GM12878 (cell line): Measurements from ENCODE around the gene RBKS. TPM values are rescaled to one million over a fixed set of nuclear protein-coding genes. Genes with fewer than 3 reads are reported as not detected.

Source experiments
- ATAC-seq: fragments of 200-7000 bp; cut with Tn5 transposase; 3 replicates; pipeline ENCODE4 v1.9.1; 2020; ENCODE audit warnings: mild to moderate bottlenecking, moderate library complexity
- BruUV-seq: library from RNA; stranded (reverse); fragments of 400-500 nt; replicated peaks from 2 replicates; lab custom pipeline; 2021; lab: Mats Ljungman, UMichigan
- CTCF ChIA-PET: fragments of 300-600 bp; sonication (Branson Sonifier 250); formaldehyde crosslinking; extraction: SDS; loops from one replicate; lab custom pipeline; 2021; ENCODE audit warnings: inconsistent platforms; lab: Yijun Ruan, JAX
- POLR2A ChIA-PET: fragments of 350-600 bp; formaldehyde crosslinking; extraction: SDS; loops from one replicate; lab custom pipeline; 2021; ENCODE audit warnings: inconsistent platforms; lab: Charles Lee
- RAD21 ChIA-PET: fragments of 300-600 bp; sonication (Branson Sonifier 250); formaldehyde crosslinking; loops from one replicate; lab custom pipeline; 2023; ENCODE audit warnings: antibody characterized with exemption; ENCODE audit not compliant: unreplicated experiment; lab: Charles Lee
- SMC1A ChIA-PET: fragments of 300-600 bp; sonication (Branson Sonifier 250); formaldehyde crosslinking; loops from one replicate; lab custom pipeline; 2023; ENCODE audit not compliant: unreplicated experiment, uncharacterized antibody; lab: Charles Lee
- DNase-seq: peaks from one replicate; pipeline ENCODE4 v3.0.0-alpha.2; 2011; ENCODE audit warnings: low read depth, low spot score
- FAIRE-seq: peaks from 3 replicates; lab custom pipeline; 2011; peaks lifted over from hg19 to GRCh38; lab: Jason Lieb, UNC
- H2AFZ ChIP-seq: 2 replicates; pipeline ENCODE4 v1.6.0; 2011; ENCODE audit warnings: low read depth, low read length, control low read depth; ENCODE audit not compliant: control insufficient read depth
- H3K27ac ChIP-seq: 2 replicates; pipeline ENCODE4 v1.5.1; 2011; ENCODE audit warnings: control low read depth; ENCODE audit not compliant: control insufficient read depth, insufficient read depth
- H3K27me3 ChIP-seq, 2 experiments: replicated peaks in 1 of 2; 2 replicates each; pipeline versions ENCODE4 v1.6.0 to v1.6.1; 2011; ENCODE audit warnings: low read length in 1 of 2; ENCODE audit not compliant: control insufficient read depth in 2 of 2, insufficient read depth in 2 of 2
- H3K36me3 ChIP-seq, 2 experiments: 2 replicates each; pipeline ENCODE4 v1.5.1; 2011; ENCODE audit warnings: low read length in 1 of 2; ENCODE audit not compliant: control insufficient read depth in 2 of 2, insufficient read depth in 2 of 2
- H3K4me1 ChIP-seq: 2 replicates; pipeline ENCODE4 v1.6.1; 2011; ENCODE audit warnings: mild to moderate bottlenecking, low read length, moderate library complexity, mixed read lengths; ENCODE audit not compliant: control insufficient read depth, insufficient read depth
- H3K4me2 ChIP-seq: 2 replicates; pipeline ENCODE4 v1.6.0; 2011; ENCODE audit warnings: control low read depth; ENCODE audit not compliant: control insufficient read depth, insufficient read depth
- H3K4me3 ChIP-seq: fragments of 200-600 bp; sonication (generic); 2 replicates; pipeline ENCODE4 v1.5.1; 2016
- H3K79me2 ChIP-seq: 2 replicates; pipeline ENCODE4 v1.6.0; 2011; ENCODE audit warnings: low read length; ENCODE audit not compliant: control insufficient read depth, insufficient read depth
- H3K9ac ChIP-seq: 2 replicates; pipeline ENCODE4 v1.8.0; 2011; ENCODE audit warnings: low read length, control low read depth, mixed read lengths; ENCODE audit not compliant: control insufficient read depth, insufficient read depth
- H3K9me3 ChIP-seq: replicated peaks from 3 replicates; pipeline ENCODE4 v1.5.1; 2011; ENCODE audit warnings: mild to moderate bottlenecking, low read length; ENCODE audit not compliant: control insufficient read depth, insufficient read depth
- H4K20me1 ChIP-seq: 2 replicates; pipeline ENCODE4 v1.6.0; 2011; ENCODE audit not compliant: control insufficient read depth, insufficient read depth
- ATF3 ChIP-seq: IDR thresholded peaks from 2 replicates; pipeline ENCODE4 v1.6.1; 2011; ENCODE audit warnings: low read depth, mild to moderate bottlenecking, low read length, moderate library complexity, borderline replicate concordance; ENCODE audit errors: extremely low read depth
- CREB1 ChIP-seq: IDR thresholded peaks from 2 replicates; pipeline ENCODE4 v1.6.1; 2012; ENCODE audit warnings: low read depth, mild to moderate bottlenecking, inconsistent platforms
- CUX1 ChIP-seq: IDR thresholded peaks from 2 replicates; pipeline ENCODE4 v1.6.1; 2012; ENCODE audit warnings: improper control_type of control experiment, low read depth, low read length; ENCODE audit not compliant: insufficient replicate concordance
- FOS ChIP-seq: IDR thresholded peaks from 3 replicates; pipeline ENCODE4 v1.6.1; 2011; ENCODE audit warnings: borderline replicate concordance; ENCODE audit not compliant: insufficient read length; ENCODE audit errors: extremely low read depth
- LARP7 ChIP-seq: fragments of 450-650 bp; IDR thresholded peaks from 2 replicates; pipeline ENCODE4 v1.6.1; 2017; ENCODE audit warnings: mild to moderate bottlenecking
- POLR2A ChIP-seq: IDR thresholded peaks from 2 replicates; pipeline ENCODE4 v1.6.1; 2011; ENCODE audit warnings: low read depth, mild to moderate bottlenecking, low read length
- POLR2AphosphoS2 ChIP-seq: IDR thresholded peaks from 2 replicates; pipeline ENCODE4 v1.6.1; 2011; ENCODE audit warnings: low read depth, mild to moderate bottlenecking, low read length, improper control_type of control experiment, moderate library complexity
- RCOR1 ChIP-seq: conservative IDR thresholded peaks from 2 replicates; pipeline ENCODE4 v1.6.1; 2012; ENCODE audit warnings: low read depth, low read length, improper control_type of control experiment
- ZZZ3 ChIP-seq: IDR thresholded peaks from 2 replicates; pipeline ENCODE4 v1.6.1; 2011; ENCODE audit warnings: low read depth; ENCODE audit not compliant: control insufficient read depth, insufficient read length
- WGBS: methylation state at CpG from one replicate; pipeline ENCODE4 v1.1.6; 2016; ENCODE audit warnings: low lambda C conversion rate; ENCODE audit not compliant: insufficient replicate concordance, insufficient coverage; ENCODE audit errors: missing lambda C conversion rate; 5-methylcytosine and 5-hydroxymethylcytosine counted together
- in situ Hi-C: fragments of 300-500 bp; cut with MboI; formaldehyde crosslinking; loops from 9 replicates; pipeline ENCODE4 v1.14.3; 2018; ENCODE audit warnings: mixed read lengths
- intact Hi-C: fragments of 100-400 bp; cut with micrococcal nuclease; formaldehyde crosslinking; loops from one replicate; pipeline ENCODE4 v1.14.2; 2022; ENCODE audit not compliant: unreplicated experiment
- polyA plus RNA-seq, 11 experiments: library from polyadenylated mRNA; depleted of rRNA in 4 of 11; unstranded in 6 of 11; stranded (reverse) in 5 of 11; fragments of >200 nt; fragmentation: Nextera tagmentation in 4 of 11; fragmentation: Illumina TruSeq in 1 of 11; extraction: Ambion mirVana in 4 of 11; extraction: Trizol in 1 of 11; gene quantifications; 1 replicate in 1 of 11; 2 replicates in 10 of 11; pipeline versions ENCODE4 v1.2.1 to v1.2.3, GENCODE V29; 2011 to 2016; ENCODE audit warnings: inconsistent platforms in 2 of 11, missing spikeins in 2 of 11, low read depth in 1 of 11
- total RNA-seq, 4 experiments: library from RNA; depleted of rRNA in 3 of 4; stranded (reverse); fragments of >200 nt in 3 of 4; fragmentation: Illumina TruSeq in 1 of 4; extraction: Trizol in 1 of 4; gene quantifications; 2 replicates each; pipeline versions ENCODE4 v1.2.1 to v1.2.3, GENCODE V29; 2013 to 2021

The RBKS gene
- total and polyA plus RNA-seq, 10 of the 15 experiments (the other 5 are each of a cell fraction or from before 2014, with no cell fraction given), result 0.39 to 1.8 (median 1.0) TPM

GRCh38 chr2:27902098-27902497 is 11.9 kb upstream of the RBKS start:
- intact Hi-C loops, result no loop called here
- Histone ChIP-seq H4K20me1 (no peaks in the 10 kb centered on the region; the same call in 1 of the 2 replicates), H3K9me3 (no peaks in the 10 kb centered on the region), H3K79me2 (no peaks in the 10 kb centered on the region), H3K4me1 (no peaks in the 10 kb centered on the region), H2AFZ (no peak overlapping the region), H3K27ac (no peak overlapping the region), H3K4me2 (no peak overlapping the region), H3K36me3 (no peaks in the 10 kb centered on the region), H3K4me3 (no peak overlapping the region), H3K9ac (no peak overlapping the region), H3K27me3 (no peaks in the 10 kb centered on the region)
- CTCF ChIA-PET, result no interaction called here
- FAIRE-seq, result no peak
- TF ChIP-seq ZZZ3 (no peak), RCOR1 (no peak), ATF3 (no peak), POLR2AphosphoS2 (no peak), CREB1 (no peak), LARP7 (no peak), CUX1 (no peak), POLR2A (no peak), FOS (no peak)
- no peak for ATAC-seq
- POLR2A ChIA-PET, result no interaction called here
- BruUV-seq, result no TSS peak
- in situ Hi-C loops, result no loop called here
- DNase-seq, result no peak
- RAD21 ChIA-PET, result no interaction called here
- WGBS, result 35% methylated on average over 1 of the region's 1 CpG
- SMC1A ChIA-PET, result no interaction called here
